Prostate gland (tissue), 2 donors: Measurements from ENCODE around the gene RCAN1.
"Not testable (repeated sequence)": the region's sequence is repeated elsewhere in the genome, so short reads cannot be mapped to it uniquely, and the experiment has no call there.

ENCODE experiments used
- CTCF ChIP-seq, 4 experiments: fragments of 200-600 bp in 2 of 4; fragments of 450-650 bp in 2 of 4; sonication (generic) in 2 of 4; IDR thresholded peaks; 1 replicate in 3 of 4; 2 replicates in 1 of 4; pipeline ENCODE4 v1.5.1; 2016 to 2019; ENCODE audit warnings: antibody characterized with exemption in 4 of 4, mild to moderate bottlenecking in 2 of 4, moderate library complexity in 2 of 4
- POLR2A ChIP-seq: fragments of 450-650 bp; IDR thresholded peaks from one replicate; pipeline ENCODE4 v1.6.1; 2016; ENCODE audit warnings: antibody characterized with exemption, mild to moderate bottlenecking

DNA sequence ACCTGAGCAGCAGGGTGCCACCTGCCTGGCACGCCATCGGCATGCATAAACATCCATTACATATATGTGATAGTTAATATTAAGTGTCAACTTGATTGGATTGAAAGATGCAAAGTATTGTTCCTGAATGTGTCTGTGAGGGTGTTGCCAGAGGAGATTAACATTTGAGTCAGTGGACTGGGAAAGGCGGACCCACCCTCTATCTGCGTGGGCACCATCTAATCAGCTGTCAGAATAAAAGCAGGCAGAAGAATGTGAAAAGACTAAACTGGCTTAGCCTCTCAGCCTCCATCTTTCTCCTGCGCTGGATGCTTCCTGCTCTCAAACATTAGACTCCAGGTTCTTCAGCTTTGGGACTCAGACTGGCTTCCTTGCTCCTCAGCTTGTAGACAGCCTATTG lies 10.0 kb downstream of the RCAN1 start:
- not testable (repeated sequence) for TF ChIP-seq POLR2A; CTCF (IDR thresholded peaks at IDR 0.05)
